Fibroblast of the aortic adventitia (primary cell): ENCODE measurements around the gene BEX3. TPM values are rescaled to one million over a fixed set of nuclear protein-coding genes. Genes with fewer than 3 reads are reported as not detected.

ENCODE experiments used
- DNase-seq: peaks from one replicate; pipeline ENCODE4 v3.0.0-alpha.2; 2010; ENCODE audit warnings: low read depth
- H3K4me3 ChIP-seq: 2 replicates; pipeline ENCODE4 v1.5.1; 2011; ENCODE audit warnings: low read depth, mild to moderate bottlenecking, control low read depth, low read length, moderate library complexity
- CTCF ChIP-seq: IDR thresholded peaks from 2 replicates; pipeline ENCODE4 v1.5.1; 2011; ENCODE audit warnings: mild to moderate bottlenecking, low read length, control low read depth, inconsistent platforms; ENCODE audit not compliant: insufficient read depth
- small RNA-seq: library from RNA; depleted of rRNA; stranded (forward); fragments of <200 nt; gene quantifications from one replicate; pipeline ENCODE3, GENCODE V24; 2012
- total RNA-seq: library from RNA; depleted of rRNA; stranded (reverse); fragments of >200 nt; gene quantifications from 2 replicates; pipeline ENCODE4 v1.2.3, GENCODE V29; 2012; ENCODE audit warnings: low replicate concordance

The BEX3 gene
- total RNA-seq, 1 donor, result 222 TPM

GRCh38 chrX:103415528-103415927, 39.2 kb downstream of the BEX3 start:
- no peak overlapping the region for H3K4me3 ChIP-seq
- TF ChIP-seq CTCF, result no peak
- DNase-seq, result no peak

- DNase-seq, result no peak
- H3K4me3 ChIP-seq, result no peak overlapping the region
- TF ChIP-seq CTCF, result no peak
These were observed 41.0 kb downstream of the BEX3 start for GRCh38 chrX:103417370-103417769.

- no peak overlapping the region for H3K4me3 ChIP-seq
- TF ChIP-seq CTCF, result no peak
- DNase-seq, result no peak
These were observed 41.6 kb downstream of the BEX3 start for GRCh38 chrX:103417933-103418332.

GRCh38 chrX:103418811-103419340, 42.5 kb downstream of the BEX3 start:
- no peak overlapping the region for H3K4me3 ChIP-seq
- peak; percentile 58 for DNase-seq
- TF ChIP-seq CTCF, result no peak

- no peak for DNase-seq
- no peak for TF ChIP-seq CTCF
- no peak overlapping the region for H3K4me3 ChIP-seq
These were observed 47.8 kb downstream of the BEX3 start for GRCh38 chrX:103423955-103424638.

Small RNA genes lying within 50 kb of the gene (small RNA-seq; reads per million reads assigned to genes)
- gene Z92846.1, result not detected

Other genes with a start within 250 kb of the BEX3 start
- 7.9 and 15.6 TPM in 2 replicates for gene BEX4, start 161.4 kb upstream of the BEX3 start, total RNA-seq
- gene TCEAL8, start 121.4 kb upstream of the BEX3 start, total RNA-seq, result 144 and 370 TPM in 2 replicates
- not detected in 2 replicates for gene TCEAL5, start 99.8 kb upstream of the BEX3 start, total RNA-seq
- gene BEX2, start 65.5 kb upstream of the BEX3 start, total RNA-seq, result 1.6 and 14.3 TPM in 2 replicates
- 52.5 and 86.3 TPM in 2 replicates for gene TCEAL7, start 46.3 kb upstream of the BEX3 start, total RNA-seq
- 225 and 327 TPM in 2 replicates for gene TCEAL9, start 20.0 kb upstream of the BEX3 start, total RNA-seq
- gene RAB40A, start 143.0 kb downstream of the BEX3 start, total RNA-seq, result 0.27 and 0.57 TPM in 2 replicates
- gene TCEAL4, start 209.0 kb downstream of the BEX3 start, total RNA-seq, result 47.1 and 100 TPM in 2 replicates
- gene TCEAL3, start 231.4 kb downstream of the BEX3 start, total RNA-seq, result 13.2 and 62.0 TPM in 2 replicates